Measurements from ENCODE around the gene ELAVL3.

The ELAVL3 gene

GRCh38 chr19:11480715-11481533 is at the start of gene ELAVL3:
Gene ELAVL3, minus strand, starts transcription at chr19:11481046. Its CDS starts 438 bp downstream, at chr19:11480608.
- DNase-seq: peak; percentile 48

- DNase-seq: peak; percentile 91
Measured at GRCh38 chr19:11530432-11530831, 49.6 kb upstream of the ELAVL3 start.

- peak; percentile 95 for DNase-seq
Measured at GRCh38 chr19:11528551-11529341, 47.9 kb upstream of the ELAVL3 start, which contains the start of gene ECSIT. Gene ECSIT, minus strand, starts transcription at chr19:11529134. Its CDS starts 9,964 bp downstream, at chr19:11519170.

GRCh38 chr19:11519138-11519537 is 38.3 kb upstream of the ELAVL3 start:
- no peak for DNase-seq

DNA sequence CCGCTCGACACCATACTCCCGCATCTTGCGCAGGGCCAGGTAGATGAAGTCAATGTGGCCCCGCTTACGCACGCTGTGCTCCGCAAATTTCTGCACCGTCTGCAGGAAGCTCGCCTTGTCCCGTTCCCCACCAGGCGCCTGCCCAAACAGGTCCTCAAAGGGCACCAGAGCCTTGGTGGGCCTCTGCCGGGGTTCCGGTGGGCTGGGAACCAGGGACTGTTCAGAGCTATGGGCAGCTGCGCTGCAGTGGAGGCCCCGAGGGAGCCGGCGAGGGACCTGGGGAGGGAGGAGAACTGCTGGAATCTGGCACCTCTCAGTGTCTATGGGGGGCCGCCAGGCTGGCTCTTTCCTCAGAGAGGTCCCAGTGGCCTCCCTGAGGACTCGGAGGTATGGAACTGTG is 33.1 kb upstream of the ELAVL3 start:
- DNase-seq: no peak

- DNase-seq: no peak
Measured at GRCh38 chr19:11510444-11510843, 29.6 kb upstream of the ELAVL3 start.

DNA sequence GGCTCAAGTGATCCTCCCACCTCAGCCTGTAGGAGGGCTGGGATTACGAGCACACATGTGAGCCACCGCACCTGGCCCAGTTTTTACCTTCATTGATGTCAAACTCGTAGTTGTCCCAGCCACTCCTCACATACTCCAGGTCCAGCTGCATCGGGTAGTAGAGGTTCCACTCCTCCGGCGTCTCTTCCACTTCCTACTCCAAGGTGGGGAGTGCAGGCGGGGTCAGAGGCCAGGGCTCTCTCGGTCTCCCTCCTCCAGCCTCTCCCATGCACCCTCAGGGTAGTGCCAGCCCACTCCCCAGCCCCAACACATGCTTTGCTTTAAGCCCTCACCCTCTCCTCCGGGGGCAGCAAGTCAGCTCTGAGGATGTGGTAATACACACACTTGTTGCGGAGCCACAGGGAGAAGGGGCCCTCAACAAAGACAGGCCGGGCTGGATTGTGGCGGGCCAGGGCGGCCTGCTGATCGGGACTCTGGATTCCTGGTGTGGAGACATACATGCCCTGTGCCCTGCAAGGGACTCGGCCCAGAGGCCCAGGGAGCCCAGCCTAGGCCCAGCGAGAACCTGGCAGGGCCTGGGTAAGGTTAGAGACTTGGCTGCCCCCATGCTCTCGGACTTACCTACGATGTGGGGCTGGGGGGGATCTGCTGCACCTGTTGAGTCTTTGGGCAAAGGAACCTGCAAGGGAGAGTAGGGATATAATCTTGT is 26.7 kb upstream of the ELAVL3 start:
- DNase-seq: no peak

- no peak for DNase-seq
Measured at GRCh38 chr19:11506967-11507366, 26.1 kb upstream of the ELAVL3 start.

GRCh38 chr19:11506101-11506555 is 25.3 kb upstream of the ELAVL3 start:
- DNase-seq: peak; percentile 35

- DNase-seq: peak; percentile 93
Measured at GRCh38 chr19:11505504-11506100, 24.8 kb upstream of the ELAVL3 start, which contains the start of gene ZNF653. Gene ZNF653, minus strand, starts transcription at chr19:11505839. Its CDS starts 53 bp downstream, at chr19:11505786.

- DNase-seq: peak; percentile 95
Measured at GRCh38 chr19:11505032-11505503, 24.2 kb upstream of the ELAVL3 start.

GRCh38 chr19:11504502-11505031 is 23.7 kb upstream of the ELAVL3 start:
- no peak for DNase-seq

- no peak for DNase-seq
Measured at GRCh38 chr19:11499890-11500420, 19.1 kb upstream of the ELAVL3 start.

- DNase-seq: no peak
Measured at GRCh38 chr19:11499220-11499726, 18.4 kb upstream of the ELAVL3 start.

DNA sequence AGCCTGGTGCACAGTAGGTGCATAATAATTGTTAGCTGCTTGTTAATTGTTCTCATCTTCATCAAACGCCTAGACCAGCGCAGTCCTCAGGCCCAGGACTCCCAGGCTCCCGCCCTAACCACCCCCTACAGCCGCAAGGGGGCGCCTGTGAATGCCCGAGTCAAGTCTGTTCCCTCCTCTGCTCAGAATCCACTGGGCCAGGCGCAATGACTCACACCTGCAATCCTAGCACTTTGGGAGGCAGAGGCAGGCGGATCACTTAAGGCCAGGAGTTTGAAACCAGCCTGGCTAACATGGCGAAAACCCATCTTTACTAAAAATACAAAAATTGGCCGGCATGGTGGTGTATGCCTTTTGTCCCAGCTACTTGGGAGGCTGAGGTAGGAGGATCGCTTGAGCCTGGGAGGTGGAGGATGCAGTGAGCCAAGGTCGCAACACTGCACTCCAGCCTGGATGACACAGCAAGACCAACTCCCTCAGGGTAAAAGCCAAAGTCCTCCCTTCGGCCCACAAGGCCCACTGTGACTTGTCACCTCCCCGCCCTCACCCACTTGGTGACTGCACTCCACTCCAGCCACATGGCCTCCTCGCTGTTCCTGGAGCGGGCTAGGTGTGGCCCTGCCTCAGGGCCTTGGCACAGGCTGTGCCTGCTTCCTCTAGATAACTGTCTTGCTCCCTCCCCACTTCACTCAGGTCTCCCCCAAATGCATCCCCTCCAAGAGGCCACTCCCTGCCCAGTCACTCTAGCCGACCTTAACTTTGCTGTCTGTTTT is 15.7 kb upstream of the ELAVL3 start:
- peak; percentile 1 for DNase-seq

GRCh38 chr19:11495885-11496284 is 15.0 kb upstream of the ELAVL3 start:
- no peak for DNase-seq

DNA sequence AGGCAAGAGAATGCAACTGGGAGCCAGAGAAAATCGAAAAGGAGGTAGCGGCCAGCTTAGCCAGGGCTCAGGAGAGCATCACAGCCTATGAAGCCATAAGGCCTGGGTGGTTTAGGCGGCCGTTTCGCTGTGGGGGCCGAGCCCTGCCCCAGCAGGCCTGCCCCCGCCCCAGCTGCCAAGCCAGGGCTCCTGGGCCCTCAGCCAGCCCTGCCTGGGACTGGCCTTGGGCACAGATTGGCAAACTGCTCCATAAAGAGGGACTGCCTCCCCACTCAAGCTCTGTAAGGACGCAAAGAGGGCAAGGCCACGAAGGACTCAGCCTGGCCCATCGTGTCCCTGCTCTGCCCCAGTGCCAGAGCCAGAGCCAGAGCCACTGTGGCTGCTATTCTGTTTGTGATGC is 14.6 kb upstream of the ELAVL3 start:
- no peak for DNase-seq

DNA sequence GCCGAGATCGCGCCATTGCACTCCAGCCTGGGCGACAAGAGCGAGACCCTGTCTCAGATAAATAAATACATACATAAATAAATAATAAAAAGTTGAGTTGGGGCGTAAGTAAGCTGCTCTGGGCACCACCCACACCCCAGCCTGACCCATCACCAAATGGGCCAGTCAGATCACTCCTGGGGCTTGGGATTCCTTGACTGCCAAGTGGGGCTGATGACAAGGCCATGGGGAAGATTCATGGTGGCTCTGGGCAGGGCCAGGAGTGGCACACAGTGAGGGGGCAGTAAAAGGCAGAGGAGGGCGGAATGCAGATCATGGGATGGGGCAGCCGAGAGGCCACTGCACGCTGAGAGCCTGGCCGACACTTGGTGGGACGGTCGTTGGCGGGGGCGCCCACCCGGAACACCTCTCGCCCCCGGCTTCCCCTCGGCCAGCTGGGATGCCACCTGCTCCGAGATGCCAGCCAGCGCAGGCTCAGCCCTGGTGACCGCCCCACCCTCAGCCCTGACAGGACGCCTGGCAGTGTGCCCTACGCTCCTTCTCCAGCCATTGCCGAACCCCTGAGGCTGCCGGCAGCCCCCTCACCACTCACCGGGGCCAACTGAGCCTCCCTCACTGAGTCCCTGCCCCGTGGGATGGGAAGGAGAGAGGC is 13.9 kb upstream of the ELAVL3 start:
- DNase-seq: no peak

DNA sequence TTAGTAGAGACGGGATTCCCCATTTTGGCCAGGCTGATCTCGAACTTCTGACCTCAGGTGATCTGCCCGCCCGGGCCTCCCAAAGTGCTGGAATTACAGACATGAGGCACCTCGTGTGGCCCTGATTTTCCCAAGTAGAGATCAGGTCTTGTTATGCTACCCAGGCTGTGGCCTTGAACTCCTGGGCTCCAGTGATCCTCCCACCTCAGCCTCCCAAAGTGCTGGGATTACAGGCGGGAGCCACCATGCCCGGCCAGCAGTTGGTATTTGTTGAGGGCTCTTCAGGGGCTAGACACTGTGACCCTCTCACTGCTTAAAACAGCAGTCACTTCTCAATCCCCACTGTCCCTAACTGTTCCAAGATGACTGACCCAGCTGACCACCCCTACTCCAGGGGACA is 8.5 kb upstream of the ELAVL3 start:
- no peak for DNase-seq

All from DMS153 (cell line).